Forelimb muscle (tissue), 1 donor: ENCODE results near the gene NOLC1. TPM values are rescaled to one million over a fixed set of nuclear protein-coding genes. Genes with fewer than 3 reads are reported as not detected.

Experiments used
- DNase-seq: peaks from one replicate; pipeline ENCODE4 v3.0.0-alpha.2; 2013; ENCODE audit warnings: low read depth
- polyA plus RNA-seq: library from polyadenylated mRNA; unstranded; fragments of 120-200 nt; gene quantifications from one replicate; pipeline ENCODE4 v1.2.1, GENCODE V29; 2013; ENCODE audit not compliant: insufficient read length

The NOLC1 gene
- 64.7 TPM for polyA plus RNA-seq

DNA sequence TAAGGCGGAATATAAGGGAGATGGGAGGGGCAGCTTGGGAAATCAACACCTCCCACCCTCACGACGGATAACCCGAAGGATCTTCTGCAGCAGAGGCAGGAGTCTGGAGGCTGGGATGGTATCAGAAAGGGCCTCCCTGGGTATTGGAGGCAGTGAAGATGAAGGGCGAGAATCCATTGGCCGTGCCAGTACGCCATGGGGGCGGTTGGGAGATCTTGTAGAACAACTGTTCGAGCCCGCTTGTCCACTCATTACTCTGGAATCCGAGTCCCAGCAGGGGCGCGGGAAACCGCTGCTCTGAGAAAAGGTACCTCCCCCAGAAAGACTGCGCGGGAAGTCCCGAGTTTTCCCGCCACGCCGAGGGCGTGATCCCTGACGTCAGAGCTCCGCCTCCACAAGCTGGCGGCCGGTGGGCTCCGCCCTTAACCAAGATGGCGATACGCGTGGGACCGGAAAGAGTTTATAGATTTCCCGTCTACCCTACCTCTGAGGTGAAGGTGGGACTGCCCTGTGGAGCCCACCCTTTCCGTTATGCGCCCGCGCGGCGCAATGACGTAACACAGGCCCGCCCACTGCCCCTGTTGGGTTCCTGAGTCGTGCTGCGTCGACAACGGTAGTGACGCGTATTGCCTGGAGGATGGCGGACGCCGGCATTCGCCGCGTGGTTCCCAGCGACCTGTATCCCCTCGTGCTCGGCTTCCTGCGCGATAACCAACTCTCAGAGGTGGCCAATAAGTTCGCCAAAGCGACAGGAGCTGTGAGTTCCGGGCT is at the start of gene NOLC1:
NOLC1 (plus strand) TSS at position 616 of the 771 bp plus-strand sequence; CDS start at position 638, 22 bp downstream.
- peak; percentile 94 for DNase-seq

DNA sequence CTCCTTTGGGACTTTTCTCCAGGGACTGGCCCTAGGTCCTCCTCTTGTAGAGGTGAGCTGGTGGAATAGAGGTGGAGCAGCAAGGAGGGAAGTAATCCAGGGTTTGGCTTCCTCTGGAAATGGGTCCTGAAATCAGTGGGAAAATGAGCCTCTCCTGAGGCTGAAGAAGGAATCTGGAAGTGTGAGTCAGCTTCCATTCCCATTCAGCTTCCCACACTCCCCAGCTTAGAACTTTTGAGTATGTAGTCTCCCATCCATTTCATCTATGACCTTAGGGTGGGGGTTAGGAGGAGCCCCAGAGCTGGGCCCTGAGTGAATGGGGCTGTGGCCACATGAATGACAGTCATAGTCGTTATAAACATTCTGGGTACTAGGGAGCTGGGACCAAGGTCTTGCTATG is 49.8 kb upstream of the NOLC1 start:
- no peak for DNase-seq

DNA sequence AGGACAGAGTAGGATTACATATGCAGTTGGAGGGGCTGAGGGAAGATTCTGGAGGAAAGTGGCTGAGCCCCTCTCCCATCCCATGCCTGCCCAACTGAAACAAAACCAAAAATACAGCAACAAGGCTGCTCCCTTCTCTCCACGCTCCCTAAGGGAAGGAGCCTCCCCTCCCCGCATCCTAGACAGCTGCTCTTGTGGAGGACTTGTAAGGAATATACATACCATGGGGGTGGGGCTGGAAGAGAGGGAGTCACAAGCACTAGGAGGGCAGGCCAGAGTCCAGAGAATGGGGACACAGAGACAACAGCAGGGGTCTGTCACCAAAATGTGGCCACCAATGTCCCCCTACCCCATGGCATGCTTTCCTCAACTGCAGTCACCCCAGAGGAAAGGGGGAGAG is 45.2 kb upstream of the NOLC1 start:
- DNase-seq: no peak

DNA sequence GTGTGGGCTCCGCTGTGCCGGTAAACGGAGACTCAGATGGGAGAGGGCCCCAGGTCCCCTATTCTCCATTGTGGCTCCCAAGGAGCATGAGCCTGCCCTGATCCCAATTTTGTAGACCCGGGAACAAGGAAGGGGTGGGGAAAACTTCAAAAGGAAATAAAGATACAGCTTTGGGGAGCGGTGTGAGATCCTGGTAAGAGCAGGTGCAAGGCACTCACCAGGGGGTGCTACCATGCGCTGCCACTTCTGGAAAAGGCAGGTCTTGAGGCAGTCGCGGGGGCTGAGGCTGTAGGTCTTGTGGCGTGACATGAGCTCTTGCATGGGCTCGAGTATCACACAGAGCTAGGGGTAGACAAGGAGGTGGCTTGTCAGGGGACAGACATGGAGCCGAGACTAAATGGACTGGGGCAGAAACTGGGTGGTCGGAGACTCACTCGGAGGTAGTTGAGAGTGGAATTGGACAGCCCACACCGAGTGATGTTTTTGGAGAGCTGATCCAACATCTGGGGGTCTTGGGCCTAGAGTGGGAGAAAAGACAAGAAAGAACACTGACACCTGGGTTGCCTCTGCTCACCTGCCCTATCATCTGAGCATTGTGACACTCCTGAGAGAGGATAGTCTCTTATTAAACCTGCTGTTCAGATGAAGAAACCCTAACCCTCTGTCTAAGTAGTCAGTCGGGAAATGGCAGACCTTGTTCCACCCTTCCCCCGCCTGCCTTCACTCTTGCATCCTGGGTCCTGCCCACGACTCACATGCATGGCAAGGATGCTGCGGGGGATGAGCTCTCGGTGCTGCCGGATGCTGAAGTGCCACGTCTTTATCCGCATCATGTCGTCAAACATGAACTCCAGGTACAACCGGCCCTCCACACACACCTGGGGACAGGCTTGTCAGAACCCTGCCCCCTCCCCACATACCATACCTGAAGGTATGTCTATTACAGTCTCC is 42.7 kb upstream of the NOLC1 start:
- no peak for DNase-seq

DNA sequence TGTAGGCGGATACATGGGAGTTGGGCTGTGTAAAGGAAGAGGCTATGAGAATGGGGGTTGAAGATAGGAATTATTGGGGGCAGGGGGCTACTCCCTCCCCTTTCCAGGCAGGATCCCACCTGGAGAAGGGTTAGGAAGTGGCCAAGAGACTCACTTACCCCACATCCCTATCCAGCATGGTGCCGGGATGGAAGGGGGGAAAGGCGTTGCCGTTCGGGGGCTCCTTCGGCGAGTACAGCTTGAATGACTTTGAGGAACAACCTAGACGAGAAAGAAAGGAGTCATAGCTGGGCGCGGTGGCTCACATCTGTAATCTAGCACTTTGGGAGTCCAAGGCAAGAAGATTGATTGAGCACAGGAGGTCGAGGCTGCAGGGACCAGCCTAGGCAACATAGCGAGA is 40.9 kb upstream of the NOLC1 start:
- DNase-seq: no peak

DNA sequence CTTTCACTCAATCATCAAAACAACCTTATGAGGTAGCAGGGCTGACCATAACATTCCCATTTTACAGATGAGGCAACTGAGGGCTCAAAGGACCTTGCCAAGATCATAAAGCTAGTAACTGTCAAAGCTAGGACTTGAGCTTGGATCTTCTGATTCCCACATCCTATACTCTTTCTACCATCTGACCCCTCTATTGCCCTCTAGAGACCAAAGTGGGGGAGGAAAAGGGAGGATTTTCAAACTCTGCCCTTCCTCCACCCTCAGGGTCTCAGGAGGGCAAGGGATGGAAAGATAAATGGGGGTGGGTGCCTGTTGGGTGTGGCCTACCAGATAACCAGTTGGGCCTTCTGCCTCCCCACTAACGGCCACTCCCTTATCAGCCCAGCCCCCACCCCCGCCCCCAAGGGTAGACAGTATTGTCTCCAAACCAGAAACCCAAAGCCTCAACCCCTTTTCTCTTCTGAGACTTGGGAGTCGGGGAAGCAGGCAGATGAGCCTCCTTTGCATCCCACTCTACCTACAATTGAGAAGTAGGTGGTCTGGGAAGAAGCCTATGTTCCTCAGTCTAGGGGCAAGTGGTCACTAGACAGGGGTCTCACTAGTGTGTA is 39.9 kb upstream of the NOLC1 start:
- no peak for DNase-seq

DNA sequence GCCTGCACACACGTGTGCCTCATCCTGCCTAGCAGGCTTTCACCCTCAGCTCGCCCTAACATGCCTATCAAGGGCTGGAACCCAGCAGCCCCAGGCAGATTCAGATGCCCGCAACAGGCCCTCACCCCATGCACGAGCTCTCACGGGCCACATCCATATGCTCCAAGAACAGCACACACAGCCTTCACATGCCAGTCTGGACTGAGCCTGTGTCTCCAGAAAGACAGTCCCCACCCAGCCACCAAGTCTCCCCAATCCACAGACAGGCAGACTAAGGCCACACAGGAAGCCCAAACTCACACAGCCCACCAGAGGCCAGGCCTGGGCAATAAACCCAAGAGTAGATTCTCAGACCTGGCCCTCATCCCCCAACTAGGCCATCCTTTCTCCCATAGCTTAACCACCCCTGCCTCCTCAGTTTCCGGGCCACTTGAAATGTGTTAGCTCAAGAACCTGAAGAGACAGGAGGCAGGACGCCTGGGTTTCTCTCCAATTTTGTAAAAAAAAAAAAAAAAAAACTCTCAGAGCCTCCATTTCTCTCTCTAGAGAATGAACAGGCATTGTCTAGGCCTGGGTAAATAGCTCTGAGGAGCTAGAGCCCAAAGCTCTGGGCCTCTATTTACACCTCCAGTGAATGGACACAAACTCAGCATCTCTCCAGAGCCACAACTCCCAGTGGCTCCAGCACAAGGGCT is 38.8 kb upstream of the NOLC1 start:
- DNase-seq: no peak

DNA sequence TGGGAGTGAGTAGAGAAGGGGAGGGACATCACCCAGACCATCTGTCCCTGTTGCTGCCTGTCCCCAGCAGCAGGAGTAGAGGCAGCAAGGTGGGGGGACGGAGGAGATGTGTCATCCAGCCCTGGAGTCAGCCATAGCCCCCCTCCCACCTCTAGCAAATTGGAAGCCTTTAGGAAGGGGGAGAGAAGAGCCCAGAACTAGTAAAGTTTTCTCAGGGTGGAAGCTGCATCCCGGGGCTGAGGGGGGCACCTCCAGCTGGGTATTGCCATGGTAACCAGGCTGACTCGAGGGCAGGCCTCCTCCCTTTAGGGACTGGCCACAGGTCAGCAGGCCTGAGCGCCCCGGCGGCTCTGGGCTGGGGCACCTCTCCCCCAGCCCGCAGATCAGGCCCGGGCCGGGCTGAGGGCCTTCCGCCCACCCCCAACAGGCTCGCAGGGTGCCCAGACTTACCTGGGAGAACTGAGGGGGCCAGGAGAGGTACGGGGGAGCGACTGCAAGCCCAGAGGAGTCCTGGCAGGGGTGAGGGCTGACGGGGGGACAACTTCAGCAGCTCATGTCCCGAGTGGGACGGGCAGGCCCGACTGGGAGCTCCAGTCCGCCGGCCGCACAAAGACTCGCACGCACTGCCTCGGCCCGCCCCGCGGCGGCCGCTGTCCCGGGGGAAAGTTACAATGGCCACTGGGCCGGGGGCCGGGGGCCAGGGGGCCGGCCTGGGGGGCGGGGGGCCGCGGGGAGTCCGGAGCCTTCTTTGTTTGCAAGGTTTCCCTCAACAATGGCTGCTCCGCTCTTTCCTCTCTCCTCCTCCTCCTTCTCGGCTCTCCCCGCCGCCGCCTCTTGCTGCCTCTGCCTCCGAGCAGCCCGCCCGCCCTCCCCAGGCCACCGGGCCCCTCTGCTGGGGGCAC is 38.0 kb upstream of the NOLC1 start:
- no peak for DNase-seq

DNA sequence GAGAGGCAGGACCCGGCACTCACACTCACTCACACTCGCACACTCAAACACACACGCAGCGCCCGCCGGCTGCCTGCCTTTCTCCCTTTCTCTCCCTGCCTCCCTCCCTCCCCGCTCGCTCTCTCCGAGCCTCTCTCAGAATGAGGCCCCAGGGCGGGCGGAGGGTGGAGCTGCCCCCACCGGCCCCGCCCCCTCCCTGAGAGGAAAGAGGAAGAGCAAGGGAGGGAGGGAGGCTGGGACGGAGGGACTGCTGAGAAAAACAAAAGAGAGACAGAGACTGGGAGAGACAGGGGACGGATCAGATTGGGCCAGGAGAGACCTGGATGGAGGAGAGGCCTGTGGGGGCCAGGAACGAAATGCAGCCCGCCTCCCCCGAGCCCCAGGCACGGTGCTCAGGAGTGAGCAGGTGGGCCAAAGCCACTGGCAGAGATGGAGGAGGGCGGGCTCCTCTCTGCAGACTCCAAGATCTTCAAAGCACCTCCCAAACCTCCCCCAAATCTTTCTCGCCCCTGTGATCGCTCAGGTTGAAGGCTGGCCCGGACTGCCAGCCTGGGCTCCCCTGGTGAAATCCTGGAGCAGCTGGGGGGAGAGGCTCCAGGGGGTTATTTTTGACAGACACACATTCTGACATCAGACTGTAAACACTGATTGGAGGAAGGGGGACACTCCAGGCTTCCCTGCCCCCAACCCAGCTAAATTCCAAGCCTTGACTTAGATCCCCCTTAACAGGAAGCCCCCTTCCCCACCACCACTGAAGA is 37.1 kb upstream of the NOLC1 start:
- no peak for DNase-seq

DNA sequence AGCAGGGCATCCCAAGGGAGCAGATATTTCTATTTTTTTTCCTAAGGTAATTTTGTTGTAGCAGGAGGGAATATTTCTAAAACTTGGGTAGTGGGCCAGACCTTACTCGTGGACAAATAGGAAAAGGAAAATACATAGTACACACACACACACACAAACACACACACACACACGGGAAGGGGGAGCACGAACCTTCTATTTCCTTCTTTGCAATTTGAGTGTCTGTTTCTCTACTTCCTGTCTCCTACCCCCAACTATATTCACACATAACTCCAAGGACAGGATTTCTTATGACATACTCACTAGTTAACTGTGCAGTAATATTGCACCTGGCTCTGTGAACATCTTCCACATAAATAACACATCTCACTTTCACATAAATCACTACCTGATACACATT is 36.4 kb upstream of the NOLC1 start:
- no peak for DNase-seq

DNA sequence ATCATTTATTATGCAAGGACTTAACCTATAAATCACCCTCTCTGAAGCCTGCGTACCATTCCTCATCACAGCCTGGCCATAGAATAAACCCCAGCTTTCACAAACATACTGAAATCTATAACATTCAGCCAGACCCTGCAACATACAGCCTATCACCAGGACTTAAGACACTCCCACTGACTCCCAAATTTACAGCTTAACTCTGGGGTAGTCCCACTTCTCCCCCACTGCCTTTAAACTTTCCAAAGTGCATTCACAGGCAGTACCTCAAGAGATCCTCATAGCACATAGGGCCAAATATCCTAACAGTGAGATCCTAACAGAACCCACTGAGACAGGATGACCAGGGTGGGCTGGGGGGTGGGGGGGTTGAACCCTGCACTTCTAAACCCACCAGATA is 35.5 kb upstream of the NOLC1 start:
- no peak for DNase-seq

DNA sequence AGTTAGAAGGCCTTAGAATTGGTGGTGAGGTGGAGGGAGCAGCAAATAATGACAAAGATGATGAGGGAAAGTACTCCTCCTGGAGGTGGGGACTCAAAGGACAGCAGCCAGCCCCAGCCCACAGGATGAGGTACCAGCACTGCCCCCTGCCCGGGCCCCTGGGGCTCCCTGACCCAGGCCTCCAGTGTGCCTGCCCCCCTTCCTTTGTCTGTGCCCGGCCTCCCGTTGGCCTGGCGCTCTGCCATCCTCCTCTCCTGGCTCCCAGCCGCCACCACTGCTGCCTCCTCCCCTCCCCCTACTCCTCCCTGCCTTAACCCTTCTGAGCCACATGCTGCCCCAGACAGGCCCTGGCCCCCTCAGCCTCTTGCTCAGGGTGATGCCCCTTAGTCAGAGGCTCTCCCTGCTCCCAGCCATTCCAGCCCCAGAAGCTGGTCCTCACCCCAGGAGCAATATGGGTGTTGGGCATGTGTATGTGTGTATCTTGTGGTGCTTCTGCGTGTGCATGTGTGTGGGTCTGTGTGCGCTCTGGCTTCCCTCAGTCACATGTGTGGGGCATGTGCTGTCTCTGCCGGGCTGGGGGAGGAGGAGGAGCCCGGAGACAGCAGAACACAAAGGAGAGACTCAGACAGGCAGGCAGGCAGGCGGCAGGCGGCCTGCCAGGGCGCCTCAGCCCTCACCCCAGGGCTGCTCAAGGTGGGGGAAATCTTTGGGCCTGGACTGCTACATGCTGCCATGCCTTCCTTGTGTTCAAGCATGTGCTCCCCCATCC is 34.6 kb upstream of the NOLC1 start:
- DNase-seq: no peak

DNA sequence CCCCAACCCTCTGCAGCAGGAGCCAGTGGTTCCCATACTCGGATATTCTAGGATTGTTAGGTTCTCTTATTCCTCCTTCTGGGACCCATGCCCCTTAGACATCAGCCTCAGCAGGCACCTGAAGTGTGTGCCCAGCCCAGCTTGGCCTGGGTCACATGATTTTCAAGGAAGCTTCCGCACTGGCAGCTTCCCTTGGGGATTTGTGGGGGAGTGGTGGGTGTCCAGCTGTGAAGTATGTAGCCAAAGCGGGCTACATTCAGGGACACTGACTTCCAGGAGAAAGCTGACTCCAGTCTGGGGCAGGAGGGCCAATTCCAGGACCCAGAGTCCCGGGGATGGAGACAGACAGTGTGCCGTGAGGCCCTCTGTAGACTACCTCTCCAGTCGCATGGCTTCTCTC is 33.3 kb upstream of the NOLC1 start:
- DNase-seq: no peak

DNA sequence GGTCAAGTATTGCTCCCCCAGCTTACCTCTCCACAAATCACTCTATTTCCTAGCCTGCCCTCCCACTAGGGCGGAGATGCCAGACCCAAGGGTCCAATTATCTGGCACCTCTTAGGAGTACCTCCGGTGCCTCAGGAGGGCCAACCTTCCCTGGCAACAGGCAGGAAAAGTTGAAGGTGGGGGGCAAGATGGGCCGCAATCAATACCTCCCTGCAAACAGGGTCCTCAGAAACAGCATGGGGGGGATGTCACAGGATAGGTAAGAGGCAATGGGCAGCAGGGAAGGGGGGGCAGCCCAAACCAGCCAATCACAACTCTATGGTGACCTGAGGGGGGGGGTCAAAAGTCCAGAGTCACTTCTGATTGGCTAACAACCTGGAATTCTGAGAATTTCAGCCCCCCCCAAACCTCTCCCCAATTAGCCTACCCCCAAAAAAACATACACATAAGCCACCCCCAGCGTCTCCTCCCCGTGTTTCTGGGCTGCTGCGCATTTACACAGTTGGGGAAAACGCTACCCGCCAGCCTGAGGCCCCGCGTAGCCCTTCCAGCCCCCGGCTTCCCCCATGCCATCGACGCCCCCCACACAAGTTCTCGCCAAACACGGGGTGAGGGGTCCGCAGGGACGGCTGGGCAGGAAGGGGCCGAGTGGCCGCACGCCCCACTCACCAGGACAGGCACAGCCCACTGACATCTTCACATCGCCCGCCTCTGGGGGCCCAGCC is 32.6 kb upstream of the NOLC1 start:
- DNase-seq: no peak

DNA sequence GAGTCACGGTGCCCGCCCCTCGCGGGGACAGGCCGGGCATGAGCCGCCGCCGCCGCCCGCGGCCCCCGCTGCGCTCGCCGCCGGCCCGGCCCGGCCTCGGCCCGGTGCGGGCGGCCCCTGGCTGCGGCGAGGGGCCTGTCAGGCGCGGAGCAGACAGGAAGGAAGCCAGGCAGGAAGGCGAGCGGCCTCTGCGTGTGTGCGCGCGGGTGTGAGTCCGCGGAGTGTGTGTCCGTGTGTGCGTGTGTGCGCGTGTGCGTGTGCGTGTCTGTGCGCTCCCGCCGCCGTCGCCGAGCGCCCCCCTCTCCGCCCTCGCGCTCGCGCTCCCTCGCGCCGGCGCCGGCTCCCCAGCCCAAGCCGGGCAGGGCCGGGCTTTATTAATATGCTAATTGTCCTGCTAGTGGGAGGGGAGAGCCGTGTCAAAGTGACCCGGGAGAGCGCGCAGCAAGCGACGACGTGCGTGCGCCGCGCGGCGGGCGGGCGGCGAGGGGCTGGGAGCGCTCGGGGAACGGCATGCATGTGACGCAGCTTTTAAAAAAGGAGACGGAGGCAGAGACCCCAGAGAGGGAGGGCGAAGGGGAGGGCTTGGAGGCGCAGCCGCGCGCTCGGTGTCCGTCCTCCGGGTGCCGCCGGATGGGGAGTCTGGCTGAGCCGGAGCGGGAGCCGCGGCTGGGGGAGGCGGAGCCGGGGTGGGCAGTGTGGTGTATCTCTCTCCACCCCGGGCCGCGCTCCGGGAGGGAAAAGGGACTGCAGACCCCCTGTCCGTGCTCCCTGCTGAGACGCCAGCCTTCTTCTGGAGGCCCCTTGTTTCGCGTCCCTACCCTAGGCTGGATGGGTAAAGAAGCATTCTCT is 31.8 kb upstream of the NOLC1 start, which contains the start of gene LDB1:
LDB1 (minus strand) TSS at position 227 of the 849 bp plus-strand sequence. CDS start 258 bp downstream, outside the sequence.
- peak; percentile 41 for DNase-seq

DNA sequence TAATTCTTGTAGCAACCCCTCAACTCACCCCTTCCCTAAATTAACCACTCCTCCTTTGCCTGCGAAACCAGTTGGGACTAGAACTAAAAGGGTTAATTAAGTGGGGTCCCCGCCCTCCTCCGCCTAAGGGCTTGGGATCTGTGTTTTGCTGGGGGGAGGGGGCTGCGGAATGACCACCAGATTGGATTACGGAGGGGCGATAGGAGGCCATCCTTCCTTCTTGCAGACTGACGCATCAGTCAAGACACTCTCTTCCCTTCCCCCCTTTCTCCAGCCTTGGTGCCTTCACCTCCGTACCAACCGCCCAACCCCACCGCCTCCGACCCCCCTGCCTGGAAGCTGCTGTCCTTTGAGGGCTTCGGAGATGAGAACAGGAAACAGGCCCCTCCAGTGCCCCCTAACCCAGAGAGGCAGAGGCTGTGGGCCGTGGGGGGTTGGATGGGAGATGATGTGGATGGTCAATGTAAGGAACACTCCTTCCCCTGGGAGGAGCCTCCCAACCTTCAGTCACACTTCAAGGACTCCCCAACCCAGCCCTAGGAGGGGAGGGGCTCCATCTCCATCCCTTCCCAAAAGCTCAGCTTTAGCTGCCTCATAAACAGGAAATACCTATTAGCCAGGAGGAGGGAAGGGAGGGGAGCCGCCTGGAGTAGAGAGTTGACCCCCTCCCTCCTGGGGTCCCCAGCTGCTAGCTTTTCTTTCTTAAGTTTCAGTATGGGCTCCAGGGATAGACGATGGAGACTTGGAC is 31.0 kb upstream of the NOLC1 start:
- peak; percentile 60 for DNase-seq
